ENCODE results near the gene ADGRA3.

DNA sequence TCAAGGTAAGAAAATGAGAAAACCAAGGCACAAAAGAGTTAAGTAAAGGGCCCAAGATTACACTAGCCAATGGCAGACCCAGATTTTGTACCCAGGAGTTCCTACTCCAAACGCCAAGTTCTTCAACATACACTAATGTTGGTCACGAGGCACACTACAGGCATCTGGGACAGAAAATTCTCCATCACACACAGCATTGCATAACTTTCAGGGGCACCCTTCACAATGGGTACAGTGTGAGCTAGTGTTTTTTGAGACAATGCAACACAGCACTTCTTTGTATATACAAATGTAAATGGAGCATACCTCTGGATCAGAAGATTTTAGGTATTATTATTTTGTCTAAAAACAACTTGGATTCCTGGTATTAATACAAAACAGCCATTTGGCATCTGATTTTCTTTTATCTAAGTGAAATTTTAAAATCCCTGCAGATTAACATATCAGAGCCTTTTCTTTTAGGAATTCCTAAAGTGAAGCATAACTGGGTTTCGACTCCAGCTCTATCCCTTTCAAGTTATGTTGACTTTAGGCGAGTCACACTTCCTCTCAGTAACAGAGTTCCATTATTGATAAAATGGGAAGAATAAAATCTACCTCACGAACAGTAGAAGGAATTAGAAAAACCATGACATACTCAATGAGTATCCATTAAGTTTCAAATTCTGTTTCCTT is 41.1 kb downstream of the ADGRA3 start:
- TF ChIP-seq, protein P1, sequence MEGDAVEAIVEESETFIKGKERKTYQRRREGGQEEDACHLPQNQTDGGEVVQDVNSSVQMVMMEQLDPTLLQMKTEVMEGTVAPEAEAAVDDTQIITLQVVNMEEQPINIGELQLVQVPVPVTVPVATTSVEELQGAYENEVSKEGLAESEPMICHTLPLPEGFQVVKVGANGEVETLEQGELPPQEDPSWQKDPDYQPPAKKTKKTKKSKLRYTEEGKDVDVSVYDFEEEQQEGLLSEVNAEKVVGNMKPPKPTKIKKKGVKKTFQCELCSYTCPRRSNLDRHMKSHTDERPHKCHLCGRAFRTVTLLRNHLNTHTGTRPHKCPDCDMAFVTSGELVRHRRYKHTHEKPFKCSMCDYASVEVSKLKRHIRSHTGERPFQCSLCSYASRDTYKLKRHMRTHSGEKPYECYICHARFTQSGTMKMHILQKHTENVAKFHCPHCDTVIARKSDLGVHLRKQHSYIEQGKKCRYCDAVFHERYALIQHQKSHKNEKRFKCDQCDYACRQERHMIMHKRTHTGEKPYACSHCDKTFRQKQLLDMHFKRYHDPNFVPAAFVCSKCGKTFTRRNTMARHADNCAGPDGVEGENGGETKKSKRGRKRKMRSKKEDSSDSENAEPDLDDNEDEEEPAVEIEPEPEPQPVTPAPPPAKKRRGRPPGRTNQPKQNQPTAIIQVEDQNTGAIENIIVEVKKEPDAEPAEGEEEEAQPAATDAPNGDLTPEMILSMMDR (conservative IDR thresholded peaks at IDR 0.05; ENCODE audit: low read depth, low read length) = no peak
- no peak for TF ChIP-seq EZH2 (IDR thresholded peaks at IDR 0.05; ENCODE audit: borderline replicate concordance, low read depth, low read length, poor library complexity, severe bottlenecking)

All from A673 (cell line).